Measurements from ENCODE around the gene FBRSL1.

The FBRSL1 gene

GRCh38 chr12:132523576-132524331 lies 33.8 kb downstream of the FBRSL1 start:
- H3K4me3 ChIP-seq (ENCODE audit: low read depth, low read length) = no peak overlapping the region
- DNase-seq (ENCODE audit: low read depth) = no peak
- peak; percentile 81 for TF ChIP-seq CTCF (IDR thresholded peaks at IDR 0.05; ENCODE audit: low read depth, low read length, missing control alignments)
- in situ Hi-C loops (cut with HindIII; ENCODE audit: low sequenced_read_pairs) = no loop called here

GRCh38 chr12:132524405-132524804 lies 34.5 kb downstream of the FBRSL1 start:
- no peak for DNase-seq (ENCODE audit: low read depth)
- no peak for TF ChIP-seq CTCF (IDR thresholded peaks at IDR 0.05; ENCODE audit: low read depth, low read length, missing control alignments)
- H3K4me3 ChIP-seq (ENCODE audit: low read depth, low read length) = no peak overlapping the region
- in situ Hi-C loops (cut with HindIII; ENCODE audit: low sequenced_read_pairs) = no loop called here

- no peak overlapping the region for H3K4me3 ChIP-seq (ENCODE audit: low read depth, low read length)
- no peak for TF ChIP-seq CTCF (IDR thresholded peaks at IDR 0.05; ENCODE audit: low read depth, low read length, missing control alignments)
- no peak for DNase-seq (ENCODE audit: low read depth)
- in situ Hi-C loops (cut with HindIII; ENCODE audit: low sequenced_read_pairs) = no loop called here
Observed at GRCh38 chr12:132525011-132525832, 35.3 kb downstream of the FBRSL1 start.

GRCh38 chr12:132525833-132526455 lies 36.0 kb downstream of the FBRSL1 start:
- in situ Hi-C loops (cut with HindIII; ENCODE audit: low sequenced_read_pairs) = no loop called here
- DNase-seq (ENCODE audit: low read depth) = no peak
- H3K4me3 ChIP-seq (ENCODE audit: low read depth, low read length) = no peak overlapping the region
- no peak for TF ChIP-seq CTCF (IDR thresholded peaks at IDR 0.05; ENCODE audit: low read depth, low read length, missing control alignments)

- H3K4me3 ChIP-seq (ENCODE audit: low read depth, low read length) = no peak overlapping the region
- no peak for TF ChIP-seq CTCF (IDR thresholded peaks at IDR 0.05; ENCODE audit: low read depth, low read length, missing control alignments)
- in situ Hi-C loops (cut with HindIII; ENCODE audit: low sequenced_read_pairs) = no loop called here
- no peak for DNase-seq (ENCODE audit: low read depth)
Observed at GRCh38 chr12:132527186-132527882, 37.4 kb downstream of the FBRSL1 start.

GRCh38 chr12:132527883-132528264 lies 37.9 kb downstream of the FBRSL1 start:
- no peak for TF ChIP-seq CTCF (IDR thresholded peaks at IDR 0.05; ENCODE audit: low read depth, low read length, missing control alignments)
- H3K4me3 ChIP-seq (ENCODE audit: low read depth, low read length) = no peak overlapping the region
- in situ Hi-C loops (cut with HindIII; ENCODE audit: low sequenced_read_pairs) = no loop called here
- no peak for DNase-seq (ENCODE audit: low read depth)

Measured in astrocyte of the cerebellum (primary cell).